Suppressor macrophage treated with lipopolysaccharide for 4 hours (primary cell): ENCODE results near the gene CARNS1.
"Not testable (repeated sequence)": the region's sequence is repeated elsewhere in the genome, so short reads cannot be mapped to it uniquely, and the experiment has no call there.

Experiments used
- DNase-seq: peaks from one replicate; pipeline ENCODE4 v3.0.0-alpha.2; 2020

Gene CARNS1

GRCh38 chr11:67448220-67448609 lies 32.7 kb downstream of the CARNS1 start:
- no peak for DNase-seq

GRCh38 chr11:67449116-67449844 lies 33.8 kb downstream of the CARNS1 start:
- peak; percentile 63 for DNase-seq

DNA sequence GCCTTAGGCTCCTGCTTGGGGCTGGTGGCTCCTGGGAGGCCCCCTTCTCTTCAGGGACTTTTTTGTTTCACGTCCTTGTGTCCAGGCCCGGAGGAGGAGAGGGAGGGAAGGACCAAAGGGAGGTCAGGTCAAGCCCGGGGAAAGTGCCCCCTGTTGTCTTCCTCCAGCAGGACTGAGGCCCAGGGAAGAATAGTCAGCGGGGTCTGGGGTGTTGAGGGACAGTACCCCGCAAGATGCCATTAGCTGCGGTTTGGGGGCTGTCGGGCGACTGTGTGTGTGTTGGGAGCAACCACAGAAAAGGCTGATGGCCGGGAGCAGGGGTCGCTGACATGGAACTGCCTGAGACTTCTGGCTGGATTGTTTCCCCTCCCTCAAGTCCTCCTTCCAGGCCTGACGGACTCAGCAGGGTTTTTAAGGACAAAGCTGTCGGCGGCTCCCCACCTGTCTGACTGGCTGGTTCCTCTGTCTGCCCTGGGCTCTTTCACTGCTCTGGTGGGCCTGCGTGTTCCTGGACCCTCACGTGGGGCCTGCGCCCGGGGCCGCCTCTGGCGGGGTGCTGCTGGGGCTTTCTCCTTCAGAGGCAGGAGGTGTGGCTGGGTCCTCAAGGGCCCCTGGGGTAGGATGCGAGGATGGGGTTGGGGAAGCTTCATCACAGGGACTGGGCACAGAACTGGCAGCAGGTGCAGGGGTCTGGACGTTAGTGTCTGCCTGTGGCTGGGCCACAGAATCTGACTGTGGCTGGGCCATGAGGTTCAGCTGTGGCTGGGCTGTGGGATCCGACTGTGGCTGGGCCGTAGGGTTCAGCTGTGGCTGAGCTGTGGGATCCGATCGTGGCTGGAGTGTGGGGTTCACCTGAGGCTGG lies 35.5 kb downstream of the CARNS1 start:
- DNase-seq = no peak

GRCh38 chr11:67451658-67451976 lies 36.1 kb downstream of the CARNS1 start:
- DNase-seq = no peak

GRCh38 chr11:67452141-67452952 lies 36.9 kb downstream of the CARNS1 start, which contains the start of gene GPR152:
GPR152 (minus strand) TSS chr11:67452729; CDS start chr11:67452724, 5 bp downstream.
- no peak for DNase-seq

GRCh38 chr11:67453816-67454732 lies 38.6 kb downstream of the CARNS1 start:
- no peak for DNase-seq

DNA sequence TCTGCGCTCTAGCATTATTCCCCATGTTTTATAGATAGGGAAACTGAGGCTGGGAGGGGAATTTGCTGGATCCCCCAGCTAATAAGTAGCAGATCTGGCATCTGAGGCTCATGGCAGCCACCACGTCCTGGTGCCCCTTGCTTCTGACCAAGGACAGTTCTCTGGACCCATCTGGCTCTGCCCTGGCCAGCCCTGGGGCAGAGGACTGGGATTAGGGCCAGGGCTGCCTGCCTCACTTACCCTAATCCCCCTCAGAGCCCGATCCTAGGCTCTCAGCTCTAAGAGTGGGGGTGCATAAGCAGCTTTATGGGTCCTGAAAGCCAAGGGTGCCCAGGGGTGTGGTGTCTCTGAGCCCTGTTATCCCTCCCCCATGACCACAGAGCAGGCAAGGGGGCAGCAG lies 39.6 kb downstream of the CARNS1 start, which contains the start of gene CABP4:
Gene CABP4 (plus strand): TSS at position 301 of the 400 bp plus-strand sequence. CDS start 70 bp downstream, at position 371.
- no peak for DNase-seq

- no peak for DNase-seq
Observed at GRCh38 chr11:67456068-67456705, 40.7 kb downstream of the CARNS1 start.

DNA sequence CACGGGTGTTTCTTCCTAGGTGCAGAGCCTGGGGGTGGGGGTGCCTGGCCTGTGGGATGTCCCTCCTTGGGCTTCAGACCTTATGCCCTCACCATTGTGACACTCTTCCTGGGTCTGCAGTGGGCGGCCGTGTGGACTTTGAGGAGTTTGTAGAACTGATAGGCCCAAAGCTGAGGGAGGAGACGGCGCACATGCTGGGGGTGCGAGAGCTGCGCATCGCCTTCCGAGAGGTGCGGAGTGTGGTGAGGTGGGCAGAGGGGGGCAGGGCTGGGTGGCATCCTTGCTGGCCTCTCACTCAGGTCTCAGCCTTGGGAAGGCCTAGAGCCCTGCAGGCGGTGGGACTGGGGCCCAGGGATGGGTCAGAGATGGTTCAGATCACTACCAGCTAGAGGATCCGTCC lies 42.0 kb downstream of the CARNS1 start:
- DNase-seq = no peak

- no peak for DNase-seq
Observed at GRCh38 chr11:67458266-67458665, 42.8 kb downstream of the CARNS1 start.

DNA sequence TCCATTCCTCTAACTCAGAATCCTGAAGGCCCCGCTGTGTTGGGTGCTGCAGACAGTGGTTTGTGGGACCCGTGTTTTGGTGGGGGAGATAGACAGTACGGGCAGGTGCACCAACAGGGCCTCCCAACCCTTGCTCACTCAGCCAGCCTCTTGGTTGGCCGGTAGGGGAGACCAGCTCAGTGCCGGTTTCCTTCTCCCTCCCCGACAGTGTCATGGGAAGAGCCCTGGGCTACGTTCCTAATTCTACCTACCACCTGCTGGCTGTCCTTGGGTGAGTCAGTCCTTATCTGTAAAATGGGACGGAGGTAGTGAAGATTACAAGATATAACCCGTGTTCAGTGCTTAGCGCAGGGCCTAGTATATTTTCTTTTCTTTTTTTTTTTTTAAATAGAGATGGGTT lies 47.7 kb downstream of the CARNS1 start:
- no peak for DNase-seq

GRCh38 chr11:67463680-67464410 lies 48.4 kb downstream of the CARNS1 start:
- DNase-seq = peak; percentile 91

GRCh38 chr11:67464411-67465188 lies 49.1 kb downstream of the CARNS1 start:
- DNase-seq = peak; percentile 89

- no peak for DNase-seq
Observed at GRCh38 chr11:67465189-67465510, 49.7 kb downstream of the CARNS1 start.

DNA sequence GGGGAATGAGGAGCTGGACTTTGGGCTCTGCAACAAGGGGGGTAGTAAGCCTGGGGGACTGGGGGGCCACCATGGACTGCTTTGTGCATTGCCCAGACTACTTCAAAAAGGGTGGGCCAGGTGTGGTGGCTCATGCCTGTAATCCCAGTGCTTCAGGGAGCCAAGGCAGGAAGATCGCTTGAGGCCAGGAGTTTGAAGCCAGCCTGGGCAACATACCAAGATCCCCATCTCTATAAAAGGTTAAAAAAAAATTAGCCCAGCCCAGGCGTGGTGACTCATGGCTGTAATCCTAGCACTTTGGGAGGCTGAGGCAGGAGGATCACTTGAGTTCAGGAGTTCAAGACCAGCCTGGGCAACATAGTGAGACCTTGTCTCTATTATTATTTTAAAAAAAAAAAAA lies 50.1 kb downstream of the CARNS1 start:
- DNase-seq = not testable (repeated sequence)

DNA sequence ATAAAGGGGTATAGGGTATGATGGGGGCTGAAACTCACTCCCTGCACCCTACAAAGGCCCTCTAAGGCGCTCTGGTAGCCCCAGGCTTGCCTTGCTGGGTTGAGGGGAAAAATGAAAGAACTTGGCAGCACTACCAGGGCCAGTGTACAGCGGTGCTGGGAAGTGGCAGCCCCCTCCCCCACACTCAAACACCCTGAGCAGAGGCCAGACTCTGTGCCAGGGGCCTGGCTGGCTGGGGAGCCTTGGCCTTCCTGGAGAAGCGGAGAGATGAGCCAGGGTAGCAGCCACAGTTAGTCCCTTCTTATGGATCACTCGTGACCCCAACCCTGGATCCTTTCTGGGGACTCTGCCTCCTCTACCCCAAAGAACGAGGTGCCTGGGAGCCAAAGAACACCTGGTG lies 50.9 kb downstream of the CARNS1 start:
- DNase-seq = no peak

GRCh38 chr11:67466962-67467771 lies 51.7 kb downstream of the CARNS1 start:
- DNase-seq = no peak

DNA sequence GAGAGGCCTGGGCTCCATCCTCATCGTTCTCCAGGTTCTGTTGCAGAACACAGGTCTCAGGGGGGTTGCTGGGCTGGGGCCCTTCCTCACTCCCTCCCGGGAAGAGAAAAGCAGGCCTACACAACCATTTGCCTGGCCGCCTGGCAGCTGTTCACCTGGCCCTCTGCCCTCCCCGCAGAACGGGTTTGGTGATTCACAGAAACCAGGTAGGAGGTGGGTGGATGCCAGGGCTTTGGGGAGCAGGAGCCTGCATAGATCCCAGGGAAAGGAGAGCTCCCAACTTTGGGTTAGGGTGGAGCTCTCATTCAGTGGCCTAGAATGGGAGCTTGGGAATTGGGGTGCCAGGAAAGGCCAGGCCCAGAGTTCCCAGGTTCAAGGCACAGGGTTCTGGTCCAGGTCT lies 52.6 kb downstream of the CARNS1 start:
- no peak for DNase-seq

- no peak for DNase-seq
Observed at GRCh38 chr11:67468456-67468758, 52.9 kb downstream of the CARNS1 start.
